Endothelial cell of umbilical vein (primary cell): ENCODE results near the gene IGF2R. TPM values are rescaled to one million over a fixed set of nuclear protein-coding genes. Genes with fewer than 3 reads are reported as not detected.

Experiments
- BruUV-seq: library from RNA; stranded (reverse); fragments of 400-500 nt; replicated peaks from 2 replicates; lab custom pipeline; 2021; lab: Mats Ljungman, UMichigan
- CTCF ChIA-PET: fragments of 300-600, 350-600 bp; sonication (Branson Sonifier 250); formaldehyde crosslinking; loops from one replicate; lab custom pipeline; 2021; ENCODE audit warnings: antibody characterized with exemption, inconsistent platforms; lab: Charles Lee
- POLR2A ChIA-PET: fragments of 300-600, 350-600 bp; sonication (Branson Sonifier 250); formaldehyde crosslinking; loops from one replicate; lab custom pipeline; 2021; ENCODE audit warnings: antibody characterized with exemption, inconsistent platforms; lab: Charles Lee
- DNase-seq: peaks from one replicate; pipeline ENCODE4 v3.0.0-alpha.2; 2011; ENCODE audit warnings: low read depth, low spot score
- FAIRE-seq: peaks from 2 replicates; lab custom pipeline; 2011; peaks lifted over from hg19 to GRCh38; lab: Jason Lieb, UNC
- H2AFZ ChIP-seq: 2 replicates; pipeline ENCODE4 v1.6.0; 2012; ENCODE audit warnings: low read depth, low read length, control low read depth, inconsistent platforms
- H3K27ac ChIP-seq: 2 replicates; pipeline ENCODE4 v1.5.1; 2011; ENCODE audit warnings: low read depth, mild to moderate bottlenecking, control low read depth, low read length, moderate library complexity; ENCODE audit not compliant: insufficient read depth
- H3K27me3 ChIP-seq, 2 experiments: 2 replicates each; pipeline versions ENCODE4 v1.6.0 to v1.6.1; 2011; ENCODE audit warnings: low read length in 2 of 2, mixed read lengths in 1 of 2; ENCODE audit not compliant: control insufficient read depth in 2 of 2, insufficient read depth in 2 of 2
- H3K36me3 ChIP-seq, 2 experiments: 2 replicates in 1 of 2; 3 replicates in 1 of 2; pipeline ENCODE4 v1.5.1; 2011; ENCODE audit warnings: low read length in 2 of 2, mild to moderate bottlenecking in 1 of 2, moderate library complexity in 1 of 2; ENCODE audit not compliant: control insufficient read depth in 2 of 2, insufficient read depth in 2 of 2; ENCODE audit errors: extremely low read depth in 1 of 2
- H3K4me1 ChIP-seq: 3 replicates; pipeline ENCODE4 v1.5.1; 2011; ENCODE audit warnings: mild to moderate bottlenecking, low read length; ENCODE audit not compliant: control insufficient read depth, insufficient read depth; ENCODE audit errors: extremely low read depth
- H3K4me2 ChIP-seq: 2 replicates; pipeline ENCODE4 v1.6.1; 2011; ENCODE audit warnings: low read length, control low read depth, mixed read lengths; ENCODE audit not compliant: insufficient read depth
- H3K4me3 ChIP-seq, 3 experiments: fragments of 200-600 bp in 1 of 3; sonication (generic), shearing (Covaris generic) in 1 of 3; replicated peaks in 1 of 3; 2 replicates each; pipeline ENCODE4 v1.5.1; 2011 to 2016; ENCODE audit warnings: control low read depth in 3 of 3, low read length in 3 of 3, mild to moderate bottlenecking in 2 of 3, inconsistent platforms in 1 of 3, low read depth in 1 of 3, moderate library complexity in 1 of 3; ENCODE audit not compliant: insufficient read depth in 1 of 3
- H3K79me2 ChIP-seq: 2 replicates; pipeline ENCODE4 v1.6.0; 2012; ENCODE audit warnings: low read length, inconsistent platforms; ENCODE audit not compliant: control insufficient read depth, insufficient read depth
- H3K9ac ChIP-seq: replicated peaks from 2 replicates; pipeline ENCODE3; 2011; ENCODE audit warnings: low read length, control low read depth; ENCODE audit not compliant: insufficient read depth; ENCODE audit errors: extremely low read depth
- H3K9me1 ChIP-seq: replicated peaks from 3 replicates; pipeline ENCODE4 v1.6.0; 2011; ENCODE audit warnings: mild to moderate bottlenecking, low read length; ENCODE audit not compliant: control insufficient read depth, insufficient read depth; ENCODE audit errors: extremely low read depth
- H3K9me3 ChIP-seq: replicated peaks from 2 replicates; pipeline ENCODE4 v1.5.1; 2012; ENCODE audit warnings: low read length, inconsistent platforms; ENCODE audit not compliant: control insufficient read depth, insufficient read depth
- H4K20me1 ChIP-seq: replicated peaks from 2 replicates; pipeline ENCODE3; 2011; ENCODE audit warnings: mild to moderate bottlenecking, low read length; ENCODE audit not compliant: control insufficient read depth, insufficient read depth; ENCODE audit errors: extremely low read depth
- CTCF ChIP-seq, 2 donors: IDR thresholded peaks; 1 replicate in 1 of 2; 2 replicates in 1 of 2; pipeline ENCODE4 v1.5.1; 2011; ENCODE audit warnings: low read length in 2 of 2, mild to moderate bottlenecking in 2 of 2, moderate library complexity in 2 of 2, control low read depth in 1 of 2, inconsistent platforms in 1 of 2, low read depth in 1 of 2; ENCODE audit not compliant: insufficient read depth in 1 of 2; ENCODE audit errors: extremely low read depth in 1 of 2
- EZH2 ChIP-seq: IDR thresholded peaks from 2 replicates; pipeline ENCODE4 v1.6.1; 2012; ENCODE audit warnings: borderline replicate concordance, low read depth, mild to moderate bottlenecking, moderate library complexity, low read length, inconsistent platforms; ENCODE audit not compliant: severe bottlenecking
- FOS ChIP-seq: IDR thresholded peaks from 2 replicates; pipeline ENCODE4 v1.6.1; 2011; ENCODE audit warnings: mild to moderate bottlenecking, low read length, moderate library complexity, borderline replicate concordance; ENCODE audit not compliant: insufficient read depth
- GATA2 ChIP-seq: IDR thresholded peaks from 2 replicates; pipeline ENCODE4 v1.7.0; 2011; ENCODE audit warnings: low read depth, mild to moderate bottlenecking, moderate library complexity, mixed read lengths, low read length; ENCODE audit not compliant: insufficient read length, insufficient read depth
- JUN ChIP-seq: IDR thresholded peaks from 2 replicates; pipeline ENCODE4 v1.6.1; 2011; ENCODE audit warnings: borderline replicate concordance, low read depth; ENCODE audit not compliant: insufficient read length, insufficient read depth
- MYC ChIP-seq: IDR thresholded peaks from one replicate; pipeline ENCODE4 v1.6.1; 2011; ENCODE audit warnings: mild to moderate bottlenecking, low read depth, low read length
- POLR2A ChIP-seq: IDR thresholded peaks from 2 replicates; pipeline ENCODE4 v1.6.1; 2012; ENCODE audit warnings: low read depth, mild to moderate bottlenecking, control low read depth, low read length
- POLR2AphosphoS5 ChIP-seq: IDR thresholded peaks from 2 replicates; pipeline ENCODE4 v1.6.1; 2012; ENCODE audit warnings: low read depth, mild to moderate bottlenecking, control low read depth, low read length, moderate library complexity; ENCODE audit not compliant: insufficient read depth
- dilution Hi-C: fragments of 300-500 bp; cut with MboI; formaldehyde crosslinking; loops from one replicate; pipeline ENCODE4 v1.15.0; 2019; ENCODE audit warnings: low sequenced_read_pairs; ENCODE audit not compliant: extremely low pct_ligation_motif_present
- intact Hi-C: fragments of 100-400 bp; cut with micrococcal nuclease; formaldehyde crosslinking; loops from one replicate; pipeline ENCODE4 v1.10.0; 2022
- polyA plus RNA-seq, 4 experiments: library from polyadenylated mRNA; depleted of rRNA in 3 of 4; stranded (reverse) in 3 of 4; unstranded in 1 of 4; fragments of >200 nt; gene quantifications; 2 replicates each; pipeline versions ENCODE4 v1.2.1 to v1.2.3, GENCODE V29; 2011 to 2012; ENCODE audit warnings: missing spikeins in 1 of 4
- total RNA-seq: library from RNA; stranded (reverse); gene quantifications from 2 replicates; pipeline ENCODE4 v1.2.3, GENCODE V29; 2021
- TF ChIP-seq, protein P1 (sequence below): IDR thresholded peaks from 2 replicates; pipeline ENCODE4 v1.6.1; 2011; ENCODE audit not compliant: insufficient read depth, insufficient read length

IGF2R gene
- total and polyA plus RNA-seq, 2 donors (not counting 3 experiments of a cell fraction or from before 2014, with no cell fraction given), result 16.3 to 60.2 TPM

GRCh38 chr6:160122744-160123143, 153.9 kb downstream of the IGF2R start:
- POLR2A ChIA-PET, result no interaction called here
- H3K4me2 ChIP-seq, result no peak overlapping the region
- no peak overlapping the region for H3K27ac ChIP-seq
- no peak overlapping the region for H3K4me3 ChIP-seq
- CTCF ChIA-PET, result no interaction called here
- H2AFZ ChIP-seq, result no peak overlapping the region
- dilution Hi-C loops (no loop called here), intact Hi-C loops (no loop called here)
- H3K9me3 ChIP-seq, result no peaks in the 10 kb centered on the region
- no peaks in the 10 kb centered on the region for H3K27me3 ChIP-seq
- no peak for FAIRE-seq
- no peaks in the 10 kb centered on the region for H3K36me3 ChIP-seq
- no peaks in the 10 kb centered on the region for H4K20me1 ChIP-seq
- H3K9me1 ChIP-seq, result no peaks in the 10 kb centered on the region
- H3K79me2 ChIP-seq, result no peaks in the 10 kb centered on the region
- DNase-seq, result no peak
- BruUV-seq, result no TSS peak
- no peak overlapping the region for H3K9ac ChIP-seq
- TF ChIP-seq, protein P1, sequence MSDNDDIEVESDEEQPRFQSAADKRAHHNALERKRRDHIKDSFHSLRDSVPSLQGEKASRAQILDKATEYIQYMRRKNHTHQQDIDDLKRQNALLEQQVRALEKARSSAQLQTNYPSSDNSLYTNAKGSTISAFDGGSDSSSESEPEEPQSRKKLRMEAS, result no peak
- TF ChIP-seq EZH2, result no peak
- TF ChIP-seq POLR2A, result no peak
- TF ChIP-seq FOS, result no peak
- TF ChIP-seq CTCF (IDR thresholded peaks at IDR 0.05; ENCODE audit: extremely low read depth in 1 of 2, insufficient read depth in 1 of 2, low read depth in 1 of 2, low read length in 2 of 2), result no peak
- TF ChIP-seq JUN, result no peak
- no peak for TF ChIP-seq POLR2AphosphoS5
- no peak for TF ChIP-seq GATA2
- no peak for TF ChIP-seq MYC
- no peaks in the 10 kb centered on the region for H3K4me1 ChIP-seq
